8988T (cell line): Measurements from ENCODE around the gene GATM.
"Not testable (repeated sequence)": the region's sequence is repeated elsewhere in the genome, so short reads cannot be mapped to it uniquely, and the experiment has no call there.

Source experiments
- DNase-seq: peaks from one replicate; pipeline ENCODE4 v3.0.0; 2011

The GATM gene

GRCh38 chr15:45387380-45388007 is 9.2 kb upstream of the GATM start:
- no peak for DNase-seq

GRCh38 chr15:45386974-45387373 is 8.6 kb upstream of the GATM start:
- DNase-seq, result no peak

- no peak for DNase-seq
Observed at GRCh38 chr15:45386420-45386819, 8.1 kb upstream of the GATM start.

- no peak for DNase-seq
Observed at GRCh38 chr15:45385590-45385989, 7.2 kb upstream of the GATM start.

- DNase-seq, result no peak
Observed at GRCh38 chr15:45384700-45385099, 6.4 kb upstream of the GATM start.

GRCh38 chr15:45378913-45379262 is 544 bp upstream of the GATM start:
- DNase-seq, result no peak

- no peak for DNase-seq
Observed at GRCh38 chr15:45377609-45378148, 665 bp downstream of the GATM start.

- no peak for DNase-seq
Observed at GRCh38 chr15:45376967-45377608, 1.3 kb downstream of the GATM start.

GRCh38 chr15:45376300-45376928 is 1.9 kb downstream of the GATM start:
- DNase-seq, result no peak

GRCh38 chr15:45375836-45376235 is 2.5 kb downstream of the GATM start:
- no peak for DNase-seq

GRCh38 chr15:45373976-45374375 is 4.4 kb downstream of the GATM start:
- no peak for DNase-seq

- DNase-seq, result no peak
Observed at GRCh38 chr15:45372041-45372995, 6.0 kb downstream of the GATM start.

GRCh38 chr15:45371546-45371945 is 6.8 kb downstream of the GATM start:
- DNase-seq, result no peak

- DNase-seq, result not testable (repeated sequence)
Observed at GRCh38 chr15:45370042-45370441, 8.3 kb downstream of the GATM start.

GRCh38 chr15:45367222-45367621 is 11.1 kb downstream of the GATM start:
- not testable (repeated sequence) for DNase-seq

- no peak for DNase-seq
Observed at GRCh38 chr15:45364271-45364670, 14.1 kb downstream of the GATM start.

- DNase-seq, result no peak
Observed at GRCh38 chr15:45363801-45364200, 14.5 kb downstream of the GATM start.

- no peak for DNase-seq
Observed at GRCh38 chr15:45363334-45363733, 15.0 kb downstream of the GATM start.

GRCh38 chr15:45362419-45362818 is 15.9 kb downstream of the GATM start:
- DNase-seq, result no peak

- DNase-seq, result no peak
Observed at GRCh38 chr15:45361878-45362277, 16.5 kb downstream of the GATM start.

- no peak for DNase-seq
Observed at GRCh38 chr15:45355860-45356259, 22.5 kb downstream of the GATM start.

GRCh38 chr15:45354711-45355110 is 23.6 kb downstream of the GATM start:
- DNase-seq, result no peak

- DNase-seq, result no peak
Observed at GRCh38 chr15:45351227-45351626, 27.1 kb downstream of the GATM start.
